Esophagus muscularis mucosa (tissue), 4 donors: ENCODE results near the gene IGFBP5. TPM values are rescaled to one million over a fixed set of nuclear protein-coding genes. Genes with fewer than 3 reads are reported as not detected.

Source experiments
- DNase-seq: peaks from one replicate; pipeline ENCODE4 v3.0.0-alpha.2; 2017; ENCODE audit errors: extremely low spot score
- H3K27ac ChIP-seq, 4 donors: fragments of 200-600 bp; sonication (generic); replicated peaks in 1 of 4; 1 replicate in 3 of 4; 2 replicates in 1 of 4; pipeline ENCODE4 v1.5.1; 2016 to 2019; ENCODE audit warnings: mild to moderate bottlenecking in 1 of 4
- H3K27me3 ChIP-seq, 4 donors: fragments of 200-600 bp; sonication (generic); one replicate each; pipeline versions ENCODE4 v1.5.1 to v1.6.0; 2016 to 2019
- H3K36me3 ChIP-seq, 4 donors: fragments of 200-600 bp; sonication (generic); one replicate each; pipeline ENCODE4 v1.5.1; 2016 to 2019
- H3K4me1 ChIP-seq, 4 donors: fragments of 200-600 bp; sonication (generic); one replicate each; pipeline ENCODE4 v1.5.1; 2016 to 2019
- H3K4me3 ChIP-seq, 4 donors: fragments of 200-600 bp; sonication (generic); 1 replicate in 2 of 4; 2 replicates in 2 of 4; pipeline ENCODE4 v1.5.1; 2016 to 2019; ENCODE audit warnings: mild to moderate bottlenecking in 4 of 4, moderate library complexity in 1 of 4
- H3K9me3 ChIP-seq, 4 donors: fragments of 200-600 bp; sonication (generic); 1 replicate in 3 of 4; 2 replicates in 1 of 4; pipeline ENCODE4 v1.5.1; 2016 to 2019
- EP300 ChIP-seq: sonication (generic); formaldehyde crosslinking; IDR thresholded peaks from one replicate; pipeline ENCODE4 v1.6.1; 2017; ENCODE audit warnings: antibody characterized with exemption
- POLR2A ChIP-seq: fragments of 450-650 bp; IDR thresholded peaks from one replicate; pipeline ENCODE4 v1.6.1; 2017; ENCODE audit warnings: antibody characterized with exemption, moderate library complexity, mild to moderate bottlenecking, low read depth
- POLR2AphosphoS5 ChIP-seq, 2 donors: sonication (generic); formaldehyde crosslinking; IDR thresholded peaks; one replicate each; pipeline ENCODE4 v1.6.1; 2017; ENCODE audit warnings: antibody characterized with exemption in 2 of 2
- WGBS: methylation state at CpG from one replicate; pipeline ENCODE4 v1.1.5; 2018; 5-methylcytosine and 5-hydroxymethylcytosine counted together
- intact Hi-C: fragments of 100-400 bp; cut with DNase I; formaldehyde crosslinking; loops from one replicate; pipeline ENCODE4 v1.15.1; 2023
- total RNA-seq, 4 donors: library from RNA; depleted of rRNA; stranded (reverse); fragments of >200 nt; gene quantifications; one replicate each; pipeline versions ENCODE4 v1.1.0 to v1.2.1, GENCODE V29; 2016
- TF ChIP-seq, protein P1 (sequence below), 3 experiments: fragments of 200-600 bp in 2 of 3; fragments of 450-650 bp in 1 of 3; sonication (generic) in 2 of 3; IDR thresholded peaks; one replicate each; pipeline ENCODE4 v1.5.1; 2017 to 2019; ENCODE audit warnings: antibody characterized with exemption in 3 of 3, mild to moderate bottlenecking in 2 of 3, moderate library complexity in 1 of 3

IGFBP5 gene
- total RNA-seq, 4 donors from 2014 or later, result 547 to 1,471 (median 705) TPM

DNA sequence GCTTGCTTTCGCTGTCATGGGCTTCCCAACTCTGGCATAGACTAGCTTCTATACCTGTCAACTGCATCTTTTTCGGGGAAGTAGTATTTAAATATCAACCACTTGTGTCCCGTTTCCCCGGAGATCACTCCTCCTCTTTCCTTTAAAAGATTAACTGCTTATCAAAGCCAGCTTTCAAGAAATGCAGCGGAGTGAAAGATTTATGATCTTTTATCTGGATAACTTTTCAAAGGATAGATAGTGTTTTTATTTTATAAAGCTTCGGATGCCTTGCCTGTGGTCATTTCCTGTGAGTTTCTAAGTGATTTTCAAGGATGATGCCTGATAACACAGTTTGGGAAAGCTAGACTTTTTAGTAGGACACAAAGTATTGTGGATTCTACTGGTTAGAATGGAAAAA is 2.9 kb upstream of the IGFBP5 start:
- intact Hi-C loops, result loop anchor here (2.0 to 10.0 kb wide), 3 partner anchors 464 to 813 kb away; no protein-coding TSS in a partner anchor
- H3K9me3 ChIP-seq, result peaks cover 0 to 3% (median 0%) of the 10 kb centered on the region in 4 donors
- H3K4me3 ChIP-seq, result no peak overlapping the region
- TF ChIP-seq POLR2AphosphoS5 (IDR thresholded peaks at IDR 0.05) (no peak), EP300 (no peak), POLR2A (no peak)
- TF ChIP-seq, protein P1, sequence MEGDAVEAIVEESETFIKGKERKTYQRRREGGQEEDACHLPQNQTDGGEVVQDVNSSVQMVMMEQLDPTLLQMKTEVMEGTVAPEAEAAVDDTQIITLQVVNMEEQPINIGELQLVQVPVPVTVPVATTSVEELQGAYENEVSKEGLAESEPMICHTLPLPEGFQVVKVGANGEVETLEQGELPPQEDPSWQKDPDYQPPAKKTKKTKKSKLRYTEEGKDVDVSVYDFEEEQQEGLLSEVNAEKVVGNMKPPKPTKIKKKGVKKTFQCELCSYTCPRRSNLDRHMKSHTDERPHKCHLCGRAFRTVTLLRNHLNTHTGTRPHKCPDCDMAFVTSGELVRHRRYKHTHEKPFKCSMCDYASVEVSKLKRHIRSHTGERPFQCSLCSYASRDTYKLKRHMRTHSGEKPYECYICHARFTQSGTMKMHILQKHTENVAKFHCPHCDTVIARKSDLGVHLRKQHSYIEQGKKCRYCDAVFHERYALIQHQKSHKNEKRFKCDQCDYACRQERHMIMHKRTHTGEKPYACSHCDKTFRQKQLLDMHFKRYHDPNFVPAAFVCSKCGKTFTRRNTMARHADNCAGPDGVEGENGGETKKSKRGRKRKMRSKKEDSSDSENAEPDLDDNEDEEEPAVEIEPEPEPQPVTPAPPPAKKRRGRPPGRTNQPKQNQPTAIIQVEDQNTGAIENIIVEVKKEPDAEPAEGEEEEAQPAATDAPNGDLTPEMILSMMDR (IDR thresholded peaks at IDR 0.05), result no peak
- no peak for DNase-seq
- no peaks in the 10 kb centered on the region for H3K36me3 ChIP-seq
- peaks cover 49 to 80% (median 76%) of the 10 kb centered on the region in 4 donors for H3K4me1 ChIP-seq
- H3K27me3 ChIP-seq, result peaks cover 0 to 6% (median 0%) of the 10 kb centered on the region in 4 donors
- WGBS, result 62% methylated on average over 6 of the region's 6 CpGs
- H3K27ac ChIP-seq, result peak overlapping the region; percentile 84 to 94 (median 88)

- H3K27ac ChIP-seq, result peak overlapping the region; percentile 84 to 94 (median 88)
- no peak for DNase-seq
- WGBS, result 30% methylated on average over 7 of the region's 7 CpGs
Measured at GRCh38 chr2:216696751-216697560, 1.6 kb upstream of the IGFBP5 start.

GRCh38 chr2:216696321-216696720 is 972 bp upstream of the IGFBP5 start:
- peaks cover 0 to 3% (median 0%) of the 10 kb centered on the region in 4 donors for H3K9me3 ChIP-seq
- H3K36me3 ChIP-seq, result no peaks in the 10 kb centered on the region
- DNase-seq, result no peak
- H3K27ac ChIP-seq, result peak overlapping the region; percentile 84 to 94 (median 88)
- TF ChIP-seq, protein P1 (IDR thresholded peaks at IDR 0.05), result no peak
- TF ChIP-seq EP300 (no peak), POLR2A (no peak), POLR2AphosphoS5 (IDR thresholded peaks at IDR 0.05) (no peak)
- intact Hi-C loops, result loop anchor here (5.0 to 10.0 kb wide), 2 partner anchors 466 to 558 kb away; no protein-coding TSS in a partner anchor
- 65% methylated on average over 1 of the region's 1 CpG for WGBS
- H3K4me3 ChIP-seq, result no peak overlapping the region
- H3K27me3 ChIP-seq, result peaks cover 0 to 12% (median 0%) of the 10 kb centered on the region in 4 donors
- peaks cover 49 to 96% (median 93%) of the 10 kb centered on the region in 4 donors for H3K4me1 ChIP-seq

More at GRCh38 chr2:216696751-216697560, 1.6 kb upstream of the IGFBP5 start:
- Histone ChIP-seq H3K36me3 (no peaks in the 10 kb centered on the region), H3K4me3 (no peak overlapping the region), H3K4me1 (peaks cover 49 to 90% (median 88%) of the 10 kb centered on the region in 4 donors), H3K27me3 (peaks cover 0 to 12% (median 0%) of the 10 kb centered on the region in 4 donors), H3K9me3 (peaks cover 0 to 3% (median 0%) of the 10 kb centered on the region in 4 donors)
- intact Hi-C loops, result loop anchor here (5.0 to 10.0 kb wide), 2 partner anchors 465 to 558 kb away; no protein-coding TSS in a partner anchor
- TF ChIP-seq EP300 (no peak), POLR2A (no peak), POLR2AphosphoS5 (IDR thresholded peaks at IDR 0.05) (no peak)
- TF ChIP-seq, protein P1 (IDR thresholded peaks at IDR 0.05), result peak; percentile 65 to 75 (median 66)

DNA sequence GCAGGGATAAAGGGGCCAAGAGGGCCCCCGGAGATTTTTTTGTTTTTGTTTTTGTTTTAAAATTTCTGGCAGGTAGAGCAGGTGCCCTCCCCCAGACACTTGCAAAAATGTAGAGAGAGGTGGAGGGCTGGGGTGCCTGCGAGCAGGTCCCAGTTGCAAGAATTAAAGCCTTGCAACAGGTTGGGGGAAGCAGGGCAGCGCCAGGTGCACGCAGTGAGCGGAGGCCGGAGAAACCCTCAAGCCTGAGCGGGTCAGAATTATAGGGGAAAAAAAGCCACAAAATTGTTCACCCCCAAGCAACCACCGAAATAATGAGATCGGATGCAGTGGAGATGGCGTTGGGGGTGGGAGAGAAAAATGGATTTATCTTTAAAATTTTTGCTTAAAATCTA is 527 bp downstream of the IGFBP5 start:
- DNase-seq, result no peak
- Histone ChIP-seq H3K27ac (peak overlapping the region; percentile 84 to 94 (median 88)), H3K4me1 (peaks cover 45 to 98% (median 92%) of the 10 kb centered on the region in 4 donors), H3K27me3 (peaks cover 0 to 12% (median 0%) of the 10 kb centered on the region in 4 donors), H3K9me3 (peaks cover 0 to 3% (median 0%) of the 10 kb centered on the region in 4 donors), H3K4me3 (peak overlapping the region; percentile 70 to 77 (median 74)), H3K36me3 (no peaks in the 10 kb centered on the region)
- intact Hi-C loops, result loop anchor here (5.0 to 10.0 kb wide), 5 partner anchors 467 to 1017 kb away; no protein-coding TSS in a partner anchor
- TF ChIP-seq, protein P1 (IDR thresholded peaks at IDR 0.05), result no peak
- 5% methylated on average over 10 of the region's 10 CpGs for WGBS
